ENCODE data around the gene SLC26A6. TPM values are rescaled to one million over a fixed set of nuclear protein-coding genes. Genes with fewer than 3 reads are reported as not detected.
A peak's percentile ranks its signal among the peaks of the same experiment; 100 is the strongest.

SLC26A6 gene
- polyA plus RNA-seq, 1 experiment, result 23.1 TPM

GRCh38 chr3:48601622-48601994 is 33.7 kb downstream of the SLC26A6 start:
- CTCF ChIA-PET, result interaction anchor here (1.1 kb wide), 1 partner anchor 34 kb away, joined by 4 read pairs; the partner anchor contains the start of gene SLC26A6
- TF ChIP-seq, protein P1, sequence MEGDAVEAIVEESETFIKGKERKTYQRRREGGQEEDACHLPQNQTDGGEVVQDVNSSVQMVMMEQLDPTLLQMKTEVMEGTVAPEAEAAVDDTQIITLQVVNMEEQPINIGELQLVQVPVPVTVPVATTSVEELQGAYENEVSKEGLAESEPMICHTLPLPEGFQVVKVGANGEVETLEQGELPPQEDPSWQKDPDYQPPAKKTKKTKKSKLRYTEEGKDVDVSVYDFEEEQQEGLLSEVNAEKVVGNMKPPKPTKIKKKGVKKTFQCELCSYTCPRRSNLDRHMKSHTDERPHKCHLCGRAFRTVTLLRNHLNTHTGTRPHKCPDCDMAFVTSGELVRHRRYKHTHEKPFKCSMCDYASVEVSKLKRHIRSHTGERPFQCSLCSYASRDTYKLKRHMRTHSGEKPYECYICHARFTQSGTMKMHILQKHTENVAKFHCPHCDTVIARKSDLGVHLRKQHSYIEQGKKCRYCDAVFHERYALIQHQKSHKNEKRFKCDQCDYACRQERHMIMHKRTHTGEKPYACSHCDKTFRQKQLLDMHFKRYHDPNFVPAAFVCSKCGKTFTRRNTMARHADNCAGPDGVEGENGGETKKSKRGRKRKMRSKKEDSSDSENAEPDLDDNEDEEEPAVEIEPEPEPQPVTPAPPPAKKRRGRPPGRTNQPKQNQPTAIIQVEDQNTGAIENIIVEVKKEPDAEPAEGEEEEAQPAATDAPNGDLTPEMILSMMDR (IDR thresholded peaks at IDR 0.05; ENCODE audit: low read depth, low read length), result no peak
- Histone ChIP-seq H3K4me3 (ENCODE audit: low read depth, low read length) (no peak overlapping the region), H3K27ac (ENCODE audit: low read depth, low read length) (no peak overlapping the region), H3K9me3 (ENCODE audit: control insufficient read depth, insufficient read depth, low read length) (no peaks in the 10 kb centered on the region), H3K27me3 (ENCODE audit: control insufficient read depth, insufficient read depth, low read length) (no peaks in the 10 kb centered on the region)
- POLR2A ChIA-PET, result interaction anchor here (0.6 to 0.7 kb wide), 3 partner anchors 12 to 95 kb away, joined by 3 to 4 read pairs (median 4); no protein-coding TSS in a partner anchor
- no peak for DNase-seq (ENCODE audit: low read depth, low spot score)

DNA sequence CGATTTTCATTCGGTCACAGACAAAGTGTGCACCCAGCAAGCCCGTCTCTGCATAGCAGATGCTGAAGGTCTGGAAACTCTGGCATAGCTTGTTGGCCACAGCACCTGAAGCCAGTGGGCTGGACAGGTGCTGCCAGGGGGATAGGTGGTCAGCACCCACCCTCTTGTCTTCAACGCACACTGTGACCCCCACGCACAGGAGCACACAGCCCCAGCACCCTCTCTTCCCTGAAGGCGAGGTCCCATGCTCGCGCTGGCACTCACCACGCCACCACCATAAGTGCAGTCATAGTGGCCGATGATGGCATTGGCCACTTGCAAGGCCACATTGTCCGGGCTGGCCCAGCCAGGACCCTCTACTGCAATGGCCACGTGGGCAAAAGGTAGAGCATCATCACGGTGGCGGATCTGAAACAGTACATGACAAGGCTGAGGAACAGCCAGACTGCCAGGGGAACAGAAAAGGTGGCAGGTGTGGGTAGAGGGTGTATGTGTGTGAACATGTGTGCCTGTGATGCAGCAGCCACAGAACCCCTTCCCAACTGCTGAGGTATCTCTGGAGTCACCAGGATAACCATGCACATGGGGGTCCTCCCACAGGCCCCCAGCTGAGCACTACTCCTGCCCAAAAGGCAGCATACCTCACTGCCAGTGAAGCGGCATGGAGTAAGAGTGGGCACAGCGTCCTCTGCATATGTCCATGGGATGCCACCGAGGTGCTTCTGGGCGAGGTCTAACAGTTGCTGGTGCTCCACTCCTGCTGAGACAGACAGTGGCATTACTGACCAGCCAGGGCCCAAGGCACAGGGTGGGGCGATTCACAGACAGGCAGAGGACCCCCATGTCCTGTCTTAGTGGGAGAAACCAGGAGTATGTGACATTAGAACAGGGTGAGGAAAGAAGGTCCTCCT is 34.3 kb downstream of the SLC26A6 start:
- CTCF ChIA-PET, result interaction anchor here (1.1 kb wide), 1 partner anchor 35 kb away, joined by 4 read pairs; the partner anchor contains the start of gene SLC26A6
- Histone ChIP-seq H3K27me3 (ENCODE audit: control insufficient read depth, insufficient read depth, low read length) (no peaks in the 10 kb centered on the region), H3K27ac (ENCODE audit: low read depth, low read length) (no peak overlapping the region), H3K9me3 (ENCODE audit: control insufficient read depth, insufficient read depth, low read length) (no peaks in the 10 kb centered on the region), H3K4me3 (ENCODE audit: low read depth, low read length) (no peak overlapping the region)
- POLR2A ChIA-PET, result interaction anchor here (0.6 to 0.7 kb wide), 2 partner anchors 11 to 96 kb away, joined by 3 to 4 read pairs; no protein-coding TSS in a partner anchor
- TF ChIP-seq, protein P1 (IDR thresholded peaks at IDR 0.05; ENCODE audit: low read depth, low read length), result no peak
- DNase-seq (ENCODE audit: low read depth, low spot score), result no peak

DNA sequence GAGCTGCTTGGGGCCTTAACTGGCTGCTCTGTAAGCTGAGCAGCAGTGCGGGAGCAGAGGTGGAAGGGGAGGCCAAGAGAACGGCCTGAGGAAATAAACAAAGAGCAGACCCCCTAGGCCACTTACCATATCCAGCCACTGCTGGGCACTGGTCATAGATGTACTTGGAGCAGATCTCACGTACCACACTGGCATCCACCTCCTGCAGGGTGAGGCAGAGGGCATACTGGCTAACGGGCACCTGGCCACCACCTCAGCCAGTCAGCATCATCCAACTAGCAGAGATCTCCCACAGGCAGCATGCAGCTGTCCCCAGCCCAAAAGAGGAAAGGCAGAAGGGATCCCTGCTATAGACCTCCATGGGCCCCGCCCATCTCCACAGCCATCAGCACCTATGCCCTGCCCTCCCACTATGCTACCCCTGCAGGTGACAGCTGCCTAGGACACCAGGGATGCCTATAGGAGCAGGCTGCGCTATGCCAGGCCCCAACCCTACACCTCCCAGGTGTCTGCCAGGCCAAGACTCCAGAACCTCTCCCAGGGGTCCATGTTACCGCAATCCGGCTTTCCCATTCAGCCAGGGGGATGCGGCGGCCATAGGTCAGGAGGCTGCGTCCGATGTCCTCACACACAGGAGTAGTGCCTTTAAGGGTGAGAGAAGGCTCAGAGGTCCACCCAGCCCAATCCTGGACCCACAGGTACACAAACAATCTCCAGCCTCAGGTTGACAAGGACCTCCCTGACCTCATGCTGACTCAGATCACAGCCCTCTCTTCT is 35.6 kb downstream of the SLC26A6 start:
- no peak for DNase-seq (ENCODE audit: low read depth, low spot score)
- TF ChIP-seq, protein P1 (IDR thresholded peaks at IDR 0.05; ENCODE audit: low read depth, low read length), result no peak
- ChIA-PET POLR2A (interaction anchor here (1.4 to 1.7 kb wide), 2 partner anchors 36 to 153 kb away, joined by 4 to 14 read pairs; partner anchors contain the start of genes ATRIP and SLC26A6), CTCF (no interaction called here)
- peak overlapping the region; percentile 99 for H3K27ac ChIP-seq (ENCODE audit: low read depth, low read length)
- H3K4me3 ChIP-seq (ENCODE audit: low read depth, low read length), result no peak overlapping the region
- H3K27me3 ChIP-seq (ENCODE audit: control insufficient read depth, insufficient read depth, low read length), result no peaks in the 10 kb centered on the region
- H3K9me3 ChIP-seq (ENCODE audit: control insufficient read depth, insufficient read depth, low read length), result no peaks in the 10 kb centered on the region; the same call in 1 of the 2 replicates

DNA sequence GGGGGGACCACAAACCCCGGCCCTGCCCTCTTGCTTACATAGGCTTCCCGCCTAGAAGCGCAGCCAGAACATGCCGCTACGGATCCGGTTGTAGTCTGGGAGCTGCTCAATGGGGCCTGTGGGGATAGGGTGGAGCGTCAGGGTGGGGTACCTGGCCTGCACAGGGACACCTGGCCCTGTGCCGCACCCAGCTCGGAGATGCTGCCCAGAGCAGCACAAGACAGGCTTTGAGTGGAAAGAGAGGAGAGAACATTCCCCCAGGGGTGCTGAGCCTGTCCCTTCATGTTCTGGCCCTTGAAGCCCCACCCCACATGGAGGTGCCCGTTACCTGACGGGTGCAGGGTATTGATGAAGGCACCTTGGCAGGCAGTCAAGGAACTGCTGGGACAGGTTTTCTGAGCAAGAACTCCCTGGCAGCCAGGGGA is 36.2 kb downstream of the SLC26A6 start:
- POLR2A ChIA-PET, result interaction anchor here (0.7 to 1.7 kb wide), 5 partner anchors 36 to 153 kb away, joined by 3 to 14 read pairs (median 4); partner anchors contain the start of genes ATRIP, CELSR3, PFKFB4 and SLC26A6
- CTCF ChIA-PET, result interaction anchor here (1.0 kb wide), 1 partner anchor 36 kb away, joined by 3 read pairs; the partner anchor contains the start of gene SLC26A6
- peak overlapping the region; percentile 99 for H3K27ac ChIP-seq (ENCODE audit: low read depth, low read length)
- H3K4me3 ChIP-seq (ENCODE audit: low read depth, low read length), result peak overlapping the region; percentile 17; the same call in 1 of the 2 replicates
- TF ChIP-seq, protein P1 (IDR thresholded peaks at IDR 0.05; ENCODE audit: low read depth, low read length), result no peak
- DNase-seq (ENCODE audit: low read depth, low spot score), result no peak
- no peaks in the 10 kb centered on the region for H3K27me3 ChIP-seq (ENCODE audit: control insufficient read depth, insufficient read depth, low read length)
- H3K9me3 ChIP-seq (ENCODE audit: control insufficient read depth, insufficient read depth, low read length), result no peaks in the 10 kb centered on the region; the same call in 1 of the 2 replicates
